ENCODE measurements around the gene TBXA2R. TPM values are rescaled to one million over a fixed set of nuclear protein-coding genes. Genes with fewer than 3 reads are reported as not detected.

TBXA2R gene
- total and polyA plus RNA-seq, 12 donors, result 1.6 to 4.0 (median 3.0) TPM

GRCh38 chr19:3576696-3577443 lies 29.8 kb downstream of the TBXA2R start:
- peak; percentile 40 to 71 for DNase-seq

GRCh38 chr19:3575949-3576673 lies 30.6 kb downstream of the TBXA2R start:
- intact Hi-C loops (cut with DNase I), result loop anchor here in 3 of 10 donors (5.0 to 10.0 kb wide), 2 partner anchors 36 to 49 kb away; partner anchors contain the start of gene CACTIN (in 1 of the 3)
- H3K36me3 ChIP-seq, result peaks cover 0 to 13% (median 0%) of the 10 kb centered on the region in 9 donors
- no peak for TF ChIP-seq CTCF (IDR thresholded peaks at IDR 0.05)
- H3K4me3 ChIP-seq, result peak overlapping the region in 8 of 10 donors; percentile 7 to 53 (median 38)
- no peak for ATAC-seq
- peaks cover 10 to 40% (median 26%) of the 10 kb centered on the region in 9 donors for H3K4me1 ChIP-seq
- 79 to 86% methylated on average over 29 of the region's 29 CpGs for WGBS, 2 donors
- no peak for DNase-seq
- H3K27ac ChIP-seq, result peak overlapping the region in 2 of 10 donors; percentile 21 to 52
- H3K27me3 ChIP-seq, result no peaks in the 10 kb centered on the region
- no peaks in the 10 kb centered on the region for H3K9me3 ChIP-seq

More at GRCh38 chr19:3576696-3577443, 29.8 kb downstream of the TBXA2R start:
- intact Hi-C loops (cut with DNase I), result loop anchor here in 3 of 10 donors (5.0 to 10.0 kb wide), 2 partner anchors 35 to 48 kb away; partner anchors contain the start of gene CACTIN (in 1 of the 3)
- peaks cover 0 to 13% (median 0%) of the 10 kb centered on the region in 9 donors for H3K36me3 ChIP-seq
- H3K27me3 ChIP-seq, result no peaks in the 10 kb centered on the region
- no peaks in the 10 kb centered on the region for H3K9me3 ChIP-seq
- WGBS, 2 donors, result 20 to 52% methylated on average over 51 to 71 of the region's 78 CpGs
- H3K27ac ChIP-seq, result peak overlapping the region in 2 of 10 donors; percentile 21 to 52
- peaks cover 10 to 38% (median 24%) of the 10 kb centered on the region in 9 donors for H3K4me1 ChIP-seq
- ATAC-seq, result peak in 5 of 8 donors; percentile 5 to 16 (median 6)
- TF ChIP-seq CTCF (IDR thresholded peaks at IDR 0.05), result no peak
- H3K4me3 ChIP-seq, result peak overlapping the region in 9 of 10 donors; percentile 7 to 53 (median 37)

GRCh38 chr19:3575260-3575741 lies 31.4 kb downstream of the TBXA2R start:
- 94 to 95% methylated on average over 19 of the region's 19 CpGs for WGBS, 2 donors
- Histone ChIP-seq H3K27me3 (no peaks in the 10 kb centered on the region), H3K9me3 (no peaks in the 10 kb centered on the region), H3K36me3 (peaks cover 0 to 13% (median 0%) of the 10 kb centered on the region in 9 donors), H3K4me3 (no peak overlapping the region), H3K4me1 (peaks cover 10 to 40% (median 26%) of the 10 kb centered on the region in 9 donors), H3K27ac (no peak overlapping the region)
- ATAC-seq (no peak), DNase-seq (no peak)
- TF ChIP-seq CTCF (IDR thresholded peaks at IDR 0.05), result peak in 2 of 9 donors; percentile 8 to 9
- intact Hi-C loops (cut with DNase I), result loop anchor here in 3 of 10 donors (5.0 to 10.0 kb wide), 2 partner anchors 37 to 50 kb away; partner anchors contain the start of gene CACTIN (in 1 of the 3)

All from heart right ventricle (tissue), 16 donors.